ENCODE results near the gene LIN7B. TPM values are rescaled to one million over a fixed set of nuclear protein-coding genes. Genes with fewer than 3 reads are reported as not detected.

LIN7B gene
- total RNA-seq, 2 experiments from 2014 or later = 2.1 to 4.4 TPM

GRCh38 chr19:49150944-49151243, 36.7 kb downstream of the LIN7B start:
- Mint-ChIP-seq H3K4me1 (ENCODE audit: low read depth) (peaks cover 23% of the 10 kb centered on the region), H3K9me3 (peaks cover 2% of the 10 kb centered on the region), H3K27ac (no peak overlapping the region), H3K27me3 (peaks cover 70% of the 10 kb centered on the region), H3K36me3 (ENCODE audit: low read depth) (no peaks in the 10 kb centered on the region), H3K4me3 (no peak overlapping the region)
- ATAC-seq (no peak), DNase-seq (no peak)
- intact Hi-C loops (cut with micrococcal nuclease) = no loop called here
- CTCF ChIA-PET = interaction anchor here (1.2 to 1.5 kb wide), 2 partner anchors 37 to 53 kb away, joined by 3 to 10 read pairs; partner anchors contain the start of gene LIN7B
- POLR2A ChIA-PET = interaction anchor here (0.9 kb wide), 1 partner anchor 11 kb away, joined by 3 read pairs; no protein-coding TSS in a partner anchor
- TF ChIP-seq CTCF (IDR thresholded peaks at IDR 0.05) = no peak

GRCh38 chr19:49151267-49152118, 37.3 kb downstream of the LIN7B start:
- Mint-ChIP-seq H3K4me3 (no peak overlapping the region), H3K27me3 (peaks cover 70% of the 10 kb centered on the region), H3K36me3 (ENCODE audit: low read depth) (no peaks in the 10 kb centered on the region), H3K4me1 (ENCODE audit: low read depth) (peaks cover 23% of the 10 kb centered on the region), H3K9me3 (peaks cover 2% of the 10 kb centered on the region), H3K27ac (no peak overlapping the region)
- peak; percentile 38 for ATAC-seq
- ChIA-PET POLR2A (interaction anchor here (0.9 kb wide), 1 partner anchor 11 kb away, joined by 3 read pairs; no protein-coding TSS in a partner anchor), CTCF (interaction anchor here (1.2 to 1.5 kb wide), 2 partner anchors 37 to 54 kb away, joined by 3 to 10 read pairs; partner anchors contain the start of gene LIN7B)
- DNase-seq = peak; percentile 61
- intact Hi-C loops (cut with micrococcal nuclease) = no loop called here
- no peak for TF ChIP-seq CTCF (IDR thresholded peaks at IDR 0.05)

GRCh38 chr19:49152119-49152550, 38.0 kb downstream of the LIN7B start:
- no peaks in the 10 kb centered on the region for H3K36me3 Mint-ChIP-seq (ENCODE audit: low read depth)
- H3K27me3 Mint-ChIP-seq = peaks cover 66% of the 10 kb centered on the region
- intact Hi-C loops (cut with micrococcal nuclease) = no loop called here
- DNase-seq (no peak), ATAC-seq (no peak)
- H3K9me3 Mint-ChIP-seq = peaks cover 2% of the 10 kb centered on the region
- H3K4me3 Mint-ChIP-seq = no peak overlapping the region
- TF ChIP-seq CTCF (IDR thresholded peaks at IDR 0.05) = no peak
- ChIA-PET CTCF (no interaction called here), POLR2A (no interaction called here)
- H3K27ac Mint-ChIP-seq = no peak overlapping the region
- peaks cover 23% of the 10 kb centered on the region for H3K4me1 Mint-ChIP-seq (ENCODE audit: low read depth)

GRCh38 chr19:49153167-49153809, 39.1 kb downstream of the LIN7B start:
- ChIA-PET POLR2A (no interaction called here), CTCF (no interaction called here)
- intact Hi-C loops (cut with micrococcal nuclease) = no loop called here
- ATAC-seq = no peak
- no peak overlapping the region for H3K4me3 Mint-ChIP-seq
- DNase-seq = no peak
- H3K4me1 Mint-ChIP-seq (ENCODE audit: low read depth) = peaks cover 26% of the 10 kb centered on the region
- no peak overlapping the region for H3K27ac Mint-ChIP-seq
- no peaks in the 10 kb centered on the region for H3K36me3 Mint-ChIP-seq (ENCODE audit: low read depth)
- H3K27me3 Mint-ChIP-seq = peaks cover 72% of the 10 kb centered on the region
- peaks cover 2% of the 10 kb centered on the region for H3K9me3 Mint-ChIP-seq
- TF ChIP-seq CTCF (IDR thresholded peaks at IDR 0.05) = no peak

GRCh38 chr19:49154279-49154678, 40.1 kb downstream of the LIN7B start:
- Mint-ChIP-seq H3K36me3 (ENCODE audit: low read depth) (no peaks in the 10 kb centered on the region), H3K27ac (no peak overlapping the region), H3K9me3 (peaks cover 2% of the 10 kb centered on the region), H3K4me1 (ENCODE audit: low read depth) (peaks cover 24% of the 10 kb centered on the region), H3K4me3 (no peak overlapping the region), H3K27me3 (peaks cover 67% of the 10 kb centered on the region)
- POLR2A ChIA-PET = no interaction called here
- intact Hi-C loops (cut with micrococcal nuclease) = no loop called here
- CTCF ChIA-PET = no interaction called here
- no peak for DNase-seq
- no peak for ATAC-seq
- no peak for TF ChIP-seq CTCF (IDR thresholded peaks at IDR 0.05)
